Caco-2 (cell line): ENCODE measurements around the gene DNAH8. TPM values are rescaled to one million over a fixed set of nuclear protein-coding genes. Genes with fewer than 3 reads are reported as not detected.

Source experiments
- BruUV-seq: library from RNA; stranded (reverse); fragments of 400-500 nt; replicated peaks from 2 replicates; lab custom pipeline; 2021; lab: Mats Ljungman, UMichigan
- CTCF ChIA-PET: fragments of 300-600 bp; sonication (Branson Sonifier 250); formaldehyde crosslinking; loops from one replicate; lab custom pipeline; 2022; ENCODE audit warnings: antibody characterized with exemption; lab: Charles Lee
- POLR2A ChIA-PET: fragments of 300-600 bp; sonication (Branson Sonifier 250); formaldehyde crosslinking; loops from one replicate; lab custom pipeline; 2022; ENCODE audit warnings: antibody characterized with exemption; lab: Charles Lee
- DNase-seq, 2 experiments: peaks; one replicate each; pipeline versions ENCODE4 v3.0.0 to v3.0.0-alpha.2; 2020 to 2022
- H3K27me3 ChIP-seq: replicated peaks from 2 replicates; pipeline ENCODE4 v1.6.0; 2011; ENCODE audit warnings: low read length; ENCODE audit not compliant: control insufficient read depth, insufficient read depth
- H3K36me3 ChIP-seq: 2 replicates; pipeline ENCODE4 v1.5.1; 2011; ENCODE audit warnings: low read length; ENCODE audit not compliant: control insufficient read depth, insufficient read depth
- H3K4me1 ChIP-seq: fragments of 250-450 bp; sonication (Bioruptor Pico); 2 replicates; pipeline ENCODE4 v1.5.1; 2020; ENCODE audit warnings: mild to moderate bottlenecking
- H3K4me3 ChIP-seq: 2 replicates; pipeline ENCODE4 v1.5.1; 2011; ENCODE audit warnings: low read depth, mild to moderate bottlenecking, control low read depth, low read length
- H3K9me3 ChIP-seq: fragments of 250-450 bp; sonication (Bioruptor Pico); 2 replicates; pipeline ENCODE4 v1.5.1; 2020; ENCODE audit warnings: mild to moderate bottlenecking, moderate library complexity
- H3K27ac Mint-ChIP-seq: one replicate; pipeline ENCODE4 v1.8.0; 2022; ENCODE audit warnings: mixed read lengths; ENCODE audit not compliant: unreplicated experiment
- H3K27me3 Mint-ChIP-seq: one replicate; pipeline ENCODE4 v1.8.0; 2022; ENCODE audit warnings: mixed read lengths; ENCODE audit not compliant: insufficient read depth, unreplicated experiment
- H3K36me3 Mint-ChIP-seq: one replicate; pipeline ENCODE4 v1.8.0; 2022; ENCODE audit warnings: mild to moderate bottlenecking, mixed read lengths; ENCODE audit not compliant: insufficient read depth, unreplicated experiment
- H3K4me1 Mint-ChIP-seq: one replicate; pipeline ENCODE4 v1.8.0; 2022; ENCODE audit warnings: low read depth, mixed read lengths; ENCODE audit not compliant: unreplicated experiment
- H3K4me3 Mint-ChIP-seq: one replicate; pipeline ENCODE4 v1.8.0; 2022; ENCODE audit warnings: mild to moderate bottlenecking, moderate library complexity, mixed read lengths; ENCODE audit not compliant: unreplicated experiment
- H3K9me3 Mint-ChIP-seq: one replicate; pipeline ENCODE4 v1.8.0; 2022; ENCODE audit warnings: mixed read lengths; ENCODE audit not compliant: unreplicated experiment
- CTCF ChIP-seq, 2 experiments: fragments of 200-600 bp in 1 of 2; IDR thresholded peaks; 1 replicate in 1 of 2; 2 replicates in 1 of 2; pipeline versions ENCODE4 v1.5.1 to v1.8.0; 2011 to 2022; ENCODE audit warnings: antibody characterized with exemption in 1 of 2, control low read depth in 1 of 2, inconsistent platforms in 1 of 2, low read depth in 1 of 2, low read length in 1 of 2, mild to moderate bottlenecking in 1 of 2, moderate library complexity in 1 of 2; ENCODE audit not compliant: insufficient read depth in 1 of 2, severe bottlenecking in 1 of 2, unreplicated experiment in 1 of 2
- intact Hi-C: fragments of 100-400 bp; cut with micrococcal nuclease; formaldehyde crosslinking; loops from one replicate; pipeline ENCODE4 v1.10.0; 2022; ENCODE audit not compliant: unreplicated experiment
- total RNA-seq: library from RNA; stranded (reverse); gene quantifications from 2 replicates; pipeline ENCODE4 v1.2.3, GENCODE V29; 2022

The DNAH8 gene
- total RNA-seq, 1 experiment from 2014 or later: not detected

- H3K4me1 Mint-ChIP-seq: peaks cover 2% of the 10 kb centered on the region
- no peaks in the 10 kb centered on the region for H3K36me3 Mint-ChIP-seq
- H3K27me3 Mint-ChIP-seq: no peaks in the 10 kb centered on the region
- ChIA-PET POLR2A (no interaction called here), CTCF (no interaction called here)
- no peak overlapping the region for H3K4me3 Mint-ChIP-seq
- Histone ChIP-seq H3K4me3 (no peak overlapping the region), H3K9me3 (no peaks in the 10 kb centered on the region), H3K4me1 (peaks cover 13% of the 10 kb centered on the region), H3K27me3 (no peaks in the 10 kb centered on the region), H3K36me3 (no peaks in the 10 kb centered on the region)
- no peak overlapping the region for H3K27ac Mint-ChIP-seq
- DNase-seq: no peak
- H3K9me3 Mint-ChIP-seq: no peaks in the 10 kb centered on the region
- no TSS peak for BruUV-seq
- no peak for TF ChIP-seq CTCF (IDR thresholded peaks at IDR 0.05; ENCODE audit: insufficient read depth in 1 of 2, low read depth in 1 of 2, low read length in 1 of 2, severe bottlenecking in 1 of 2, unreplicated experiment in 1 of 2)
- intact Hi-C loops: no loop called here
Observed at GRCh38 chr6:39054577-39055142, 339.5 kb downstream of the DNAH8 start.

GRCh38 chr6:39055661-39056060, 340.6 kb downstream of the DNAH8 start:
- CTCF ChIA-PET: no interaction called here
- no TSS peak for BruUV-seq

GRCh38 chr6:39056191-39056590, 341.1 kb downstream of the DNAH8 start:
- Mint-ChIP-seq H3K36me3 (no peaks in the 10 kb centered on the region), H3K27ac (no peak overlapping the region), H3K9me3 (no peaks in the 10 kb centered on the region), H3K4me3 (no peak overlapping the region), H3K27me3 (no peaks in the 10 kb centered on the region), H3K4me1 (peaks cover 8% of the 10 kb centered on the region)
- no TSS peak for BruUV-seq
- Histone ChIP-seq H3K36me3 (no peaks in the 10 kb centered on the region), H3K9me3 (no peaks in the 10 kb centered on the region), H3K27me3 (no peaks in the 10 kb centered on the region), H3K4me3 (no peak overlapping the region), H3K4me1 (peaks cover 18% of the 10 kb centered on the region)
- TF ChIP-seq CTCF (IDR thresholded peaks at IDR 0.05; ENCODE audit: insufficient read depth in 1 of 2, low read depth in 1 of 2, low read length in 1 of 2, severe bottlenecking in 1 of 2, unreplicated experiment in 1 of 2): no peak
- DNase-seq: no peak
- ChIA-PET CTCF (no interaction called here), POLR2A (no interaction called here)
- intact Hi-C loops: no loop called here

More at GRCh38 chr6:39055661-39056060, 340.6 kb downstream of the DNAH8 start:
- Histone ChIP-seq H3K4me3 (no peak overlapping the region), H3K9me3 (no peaks in the 10 kb centered on the region), H3K27me3 (no peaks in the 10 kb centered on the region), H3K4me1 (peaks cover 13% of the 10 kb centered on the region), H3K36me3 (no peaks in the 10 kb centered on the region)
- intact Hi-C loops: no loop called here
- Mint-ChIP-seq H3K27me3 (no peaks in the 10 kb centered on the region), H3K4me1 (peaks cover 8% of the 10 kb centered on the region), H3K9me3 (no peaks in the 10 kb centered on the region), H3K4me3 (no peak overlapping the region), H3K36me3 (no peaks in the 10 kb centered on the region), H3K27ac (no peak overlapping the region)
- no peak for TF ChIP-seq CTCF (IDR thresholded peaks at IDR 0.05; ENCODE audit: insufficient read depth in 1 of 2, low read depth in 1 of 2, low read length in 1 of 2, severe bottlenecking in 1 of 2, unreplicated experiment in 1 of 2)
- no peak for DNase-seq
- POLR2A ChIA-PET: no interaction called here
